ENCODE data around the gene MIGA1. TPM values are rescaled to one million over a fixed set of nuclear protein-coding genes. Genes with fewer than 3 reads are reported as not detected.
"Not testable (repeated sequence)": the region's sequence is repeated elsewhere in the genome, so short reads cannot be mapped to it uniquely, and the experiment has no call there.

Gene MIGA1, protein sequence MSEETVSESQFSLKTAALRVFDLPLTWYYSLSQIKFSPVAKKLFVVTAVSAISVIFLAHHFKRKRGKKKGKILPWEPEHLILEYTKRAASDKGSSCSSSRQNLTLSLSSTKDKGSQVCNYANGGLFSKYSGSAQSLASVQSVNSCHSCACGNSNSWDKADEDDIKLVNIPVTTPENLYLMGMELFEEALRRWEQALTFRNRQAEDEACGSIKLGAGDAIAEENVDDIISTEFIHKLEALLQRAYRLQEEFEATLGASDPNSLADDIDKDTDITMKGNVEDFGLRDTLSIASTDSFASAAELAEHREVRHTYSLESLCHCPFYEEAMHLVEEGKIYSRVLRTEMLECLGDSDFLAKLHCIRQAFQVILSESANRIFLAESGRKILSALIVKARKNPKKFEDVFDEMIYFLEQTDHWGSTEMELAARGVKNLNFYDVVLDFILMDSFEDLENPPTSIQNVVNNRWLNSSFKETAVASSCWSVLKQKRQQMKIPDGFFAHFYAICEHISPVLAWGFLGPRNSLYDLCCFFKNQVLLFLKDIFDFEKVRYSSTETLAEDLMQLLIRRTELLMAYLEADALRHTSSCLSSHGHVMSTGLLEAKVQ
- 1 to 10 TPM; 9.1 to 9.9 TPM for total RNA-seq

DNA sequence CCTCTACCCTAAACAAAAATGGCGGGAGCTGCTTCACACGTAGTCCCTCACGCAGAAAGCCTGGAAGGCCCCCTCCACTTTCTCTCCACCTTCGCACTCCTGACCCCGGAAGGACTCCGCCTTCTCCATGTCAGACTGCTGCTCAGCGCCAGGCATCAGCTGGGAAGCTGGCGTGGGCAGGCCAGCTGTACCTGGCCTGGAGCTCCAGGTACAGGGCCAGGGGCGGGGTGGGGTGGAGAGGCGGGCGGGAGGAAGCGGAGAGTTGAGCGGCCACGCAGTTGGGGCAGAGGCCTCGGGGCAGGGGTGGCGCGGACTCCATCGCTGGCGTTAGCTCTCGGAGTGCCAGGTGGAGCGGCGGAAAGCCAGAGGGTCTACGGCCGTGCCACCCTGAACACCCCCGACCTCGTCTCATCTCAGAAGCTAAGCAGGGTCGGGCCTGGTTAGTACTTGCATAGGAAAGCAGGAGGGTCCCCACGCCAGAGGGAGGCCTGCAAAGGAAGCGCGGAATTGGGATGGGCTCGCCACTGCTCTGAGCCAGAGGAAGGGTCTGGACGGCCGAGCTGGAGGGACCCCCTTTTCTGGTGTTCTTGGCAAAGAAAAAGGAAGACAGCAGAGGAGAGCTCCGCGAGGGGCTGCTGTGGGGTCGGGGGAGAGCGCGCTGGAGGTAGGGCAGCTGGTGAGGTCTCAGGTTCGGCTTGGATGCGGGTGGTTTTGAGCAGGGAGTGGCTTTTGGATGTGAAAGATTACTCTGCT is at the start of gene MIGA1:
MIGA1 (plus strand) TSS at position 121 of the 753 bp plus-strand sequence. CDS start 3,604 bp downstream, outside the sequence.
- Mint-ChIP-seq H3K27me3 (no peaks in the 10 kb centered on the region), H3K4me3 (peak within 1 kb of the TSS; percentile 87), H3K36me3 (peaks cover 10% of the 10 kb centered on the region), H3K4me1 (ENCODE audit: low read depth) (peaks cover 34% of the 10 kb centered on the region), H3K27ac (peak within 1 kb of the TSS; percentile 80), H3K9me3 (no peaks in the 10 kb centered on the region)
- ChIA-PET POLR2A (interaction anchor here (0.7 to 1.5 kb wide), 4 partner anchors 12 to 225 kb away, joined by 4 to 9 read pairs (median 6); partner anchors contain the start of genes DNAJB4 and ZZZ3), CTCF (interaction anchor here (1.3 kb wide), 1 partner anchor 21 kb away, joined by 3 read pairs; the partner anchor contains the start of gene USP33)
- intact Hi-C loops (cut with micrococcal nuclease) = loop anchor here (1.0 kb wide), 3 partner anchors 20 to 199 kb away; partner anchors contain the start of gene USP33
- DNase-seq = peak; percentile 90

GRCh38 chr1:77732090-77732489 is 47.4 kb upstream of the MIGA1 start:
- Mint-ChIP-seq H3K4me1 (ENCODE audit: low read depth) (no peaks in the 10 kb centered on the region), H3K9me3 (no peaks in the 10 kb centered on the region), H3K36me3 (peaks cover 14% of the 10 kb centered on the region), H3K27ac (no peak overlapping the region), H3K4me3 (no peak overlapping the region), H3K27me3 (no peaks in the 10 kb centered on the region)
- ChIA-PET POLR2A (interaction anchor here (0.6 kb wide), 1 partner anchor 14 kb away, joined by 3 read pairs; no protein-coding TSS in a partner anchor), CTCF (interaction anchor here (0.6 kb wide), 1 partner anchor 17 kb away, joined by 6 read pairs; no protein-coding TSS in a partner anchor)
- intact Hi-C loops (cut with micrococcal nuclease) = no loop called here
- DNase-seq = no peak

DNA sequence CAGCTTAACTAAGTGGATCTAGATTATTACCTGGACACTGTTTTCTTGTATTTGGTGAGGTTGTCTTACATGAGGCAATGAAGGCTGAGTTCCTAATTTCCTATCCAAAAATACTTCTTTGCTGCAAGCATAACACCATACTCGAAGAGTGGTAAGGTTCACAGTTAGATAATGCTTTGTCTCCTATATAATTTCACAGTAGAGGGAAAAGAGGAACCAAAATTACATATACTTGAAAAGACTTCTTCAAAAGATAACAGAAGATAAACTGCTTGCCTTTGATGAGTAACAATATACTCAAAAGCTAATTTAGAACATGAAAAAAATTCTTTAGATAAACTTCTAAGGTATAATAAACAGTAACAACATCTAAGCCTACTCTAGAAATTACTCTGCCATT is 40.2 kb upstream of the MIGA1 start:
- intact Hi-C loops (cut with micrococcal nuclease) = no loop called here
- peaks cover 11% of the 10 kb centered on the region for H3K36me3 Mint-ChIP-seq
- ChIA-PET POLR2A (no interaction called here), CTCF (no interaction called here)
- no peak overlapping the region for H3K4me3 Mint-ChIP-seq
- H3K27ac Mint-ChIP-seq = no peak overlapping the region
- no peaks in the 10 kb centered on the region for H3K27me3 Mint-ChIP-seq
- DNase-seq = no peak
- H3K9me3 Mint-ChIP-seq = no peaks in the 10 kb centered on the region
- H3K4me1 Mint-ChIP-seq (ENCODE audit: low read depth) = peaks cover 6% of the 10 kb centered on the region

- Mint-ChIP-seq H3K4me3 (no peak overlapping the region), H3K9me3 (no peaks in the 10 kb centered on the region), H3K27me3 (no peaks in the 10 kb centered on the region), H3K4me1 (ENCODE audit: low read depth) (peaks cover 21% of the 10 kb centered on the region), H3K27ac (no peak overlapping the region), H3K36me3 (peaks cover 7% of the 10 kb centered on the region)
- ChIA-PET CTCF (interaction anchor here (0.6 kb wide), 1 partner anchor 427 kb away, joined by 4 read pairs; no protein-coding TSS in a partner anchor), POLR2A (no interaction called here)
- no peak for DNase-seq
- intact Hi-C loops (cut with micrococcal nuclease) = no loop called here
Measured at GRCh38 chr1:77741316-77741715, 38.1 kb upstream of the MIGA1 start.

GRCh38 chr1:77742011-77742555 is 37.4 kb upstream of the MIGA1 start:
- ChIA-PET CTCF (no interaction called here), POLR2A (no interaction called here)
- no peaks in the 10 kb centered on the region for H3K9me3 Mint-ChIP-seq
- H3K27ac Mint-ChIP-seq = no peak overlapping the region
- intact Hi-C loops (cut with micrococcal nuclease) = no loop called here
- no peak for DNase-seq
- H3K4me1 Mint-ChIP-seq (ENCODE audit: low read depth) = peaks cover 21% of the 10 kb centered on the region
- peaks cover 7% of the 10 kb centered on the region for H3K36me3 Mint-ChIP-seq
- H3K4me3 Mint-ChIP-seq = no peak overlapping the region
- no peaks in the 10 kb centered on the region for H3K27me3 Mint-ChIP-seq

- H3K27ac Mint-ChIP-seq = no peak overlapping the region
- intact Hi-C loops (cut with micrococcal nuclease) = no loop called here
- no peaks in the 10 kb centered on the region for H3K27me3 Mint-ChIP-seq
- H3K4me1 Mint-ChIP-seq (ENCODE audit: low read depth) = peaks cover 40% of the 10 kb centered on the region
- no peak for DNase-seq
- POLR2A ChIA-PET = no interaction called here
- CTCF ChIA-PET = interaction anchor here (0.7 kb wide), 1 partner anchor 156 kb away, joined by 3 read pairs; no protein-coding TSS in a partner anchor
- no peak overlapping the region for H3K4me3 Mint-ChIP-seq
- peaks cover 2% of the 10 kb centered on the region for H3K36me3 Mint-ChIP-seq
- no peaks in the 10 kb centered on the region for H3K9me3 Mint-ChIP-seq
Measured at GRCh38 chr1:77744576-77744975, 34.9 kb upstream of the MIGA1 start.

- H3K9me3 Mint-ChIP-seq; H3K36me3 Mint-ChIP-seq; intact Hi-C loops (cut with micrococcal nuclease); H3K27ac Mint-ChIP-seq; POLR2A ChIA-PET; H3K27me3 Mint-ChIP-seq; H3K4me3 Mint-ChIP-seq; DNase-seq; CTCF ChIA-PET: not testable (repeated sequence)
- peaks cover 40% of the 10 kb centered on the region for H3K4me1 Mint-ChIP-seq (ENCODE audit: low read depth)
Measured at GRCh38 chr1:77749489-77749888, 30.0 kb upstream of the MIGA1 start.

DNA sequence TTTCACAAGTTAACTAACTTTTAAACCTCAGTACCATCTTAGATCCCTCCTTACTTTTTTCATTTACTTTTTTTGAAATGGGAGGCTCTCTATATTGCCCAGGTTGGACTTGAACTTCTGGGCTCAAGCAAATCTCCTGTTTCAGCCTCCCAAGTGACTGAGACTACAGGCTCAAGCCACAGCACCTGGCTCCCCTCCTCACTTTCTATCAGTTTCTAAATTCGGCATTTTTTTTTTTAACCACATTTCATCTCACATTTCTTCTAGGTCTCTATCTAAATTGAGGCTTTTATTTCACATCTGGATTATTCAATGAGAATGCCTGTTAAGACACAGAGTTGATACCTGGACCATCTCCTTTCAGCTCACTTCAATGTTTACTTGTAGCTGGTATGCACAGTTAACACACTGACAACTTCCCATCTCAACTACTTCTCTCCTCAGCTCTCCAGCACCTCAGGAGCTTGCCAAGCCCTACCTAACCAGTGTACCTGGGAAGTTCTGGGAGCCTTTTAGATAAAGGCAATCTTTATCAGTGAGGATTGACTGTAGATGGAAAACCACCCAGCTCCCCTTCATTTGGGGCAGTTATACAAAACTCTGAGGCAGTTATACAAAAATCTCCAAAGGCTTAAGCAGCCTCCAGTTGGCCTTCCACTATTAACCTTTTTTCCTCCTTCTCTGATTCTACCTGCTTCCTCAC is 23.2 kb upstream of the MIGA1 start:
- no peak overlapping the region for H3K27ac Mint-ChIP-seq
- CTCF ChIA-PET = no interaction called here
- peaks cover 6% of the 10 kb centered on the region for H3K36me3 Mint-ChIP-seq
- no peak for DNase-seq
- no peaks in the 10 kb centered on the region for H3K9me3 Mint-ChIP-seq
- no peaks in the 10 kb centered on the region for H3K27me3 Mint-ChIP-seq
- intact Hi-C loops (cut with micrococcal nuclease) = loop anchor here (5.0 to 10.0 kb wide), 2 partner anchors 541 to 866 kb away; partner anchors contain the start of genes IFI44L and PIGK
- H3K4me3 Mint-ChIP-seq = no peak overlapping the region
- peaks cover 46% of the 10 kb centered on the region for H3K4me1 Mint-ChIP-seq (ENCODE audit: low read depth)
- POLR2A ChIA-PET = interaction anchor here (0.6 to 2.2 kb wide), 2 partner anchors 49 to 73 kb away, joined by 3 to 8 read pairs; partner anchors contain the start of gene ZZZ3

GRCh38 chr1:77757066-77757584 is 22.3 kb upstream of the MIGA1 start:
- ChIA-PET POLR2A (interaction anchor here (1.3 to 2.2 kb wide), 2 partner anchors 74 to 248 kb away, joined by 3 to 8 read pairs; partner anchors contain the start of genes DNAJB4 and ZZZ3), CTCF (interaction anchor here (0.6 kb wide), 1 partner anchor 358 kb away, joined by 3 read pairs; no protein-coding TSS in a partner anchor)
- intact Hi-C loops (cut with micrococcal nuclease) = loop anchor here (5.0 to 10.0 kb wide), 2 partner anchors 542 to 865 kb away; partner anchors contain the start of genes IFI44L and PIGK
- DNase-seq = no peak
- Mint-ChIP-seq H3K36me3 (peaks cover 6% of the 10 kb centered on the region), H3K27me3 (no peaks in the 10 kb centered on the region), H3K4me1 (ENCODE audit: low read depth) (peaks cover 50% of the 10 kb centered on the region), H3K9me3 (no peaks in the 10 kb centered on the region), H3K4me3 (no peak overlapping the region), H3K27ac (no peak overlapping the region)

- ChIA-PET POLR2A (interaction anchor here (1.3 to 2.2 kb wide), 3 partner anchors 22 to 248 kb away, joined by 3 to 8 read pairs (median 4); partner anchors contain the start of genes DNAJB4, MIGA1 and ZZZ3), CTCF (no interaction called here)
- Mint-ChIP-seq H3K27me3 (no peaks in the 10 kb centered on the region), H3K4me3 (no peak overlapping the region), H3K9me3 (no peaks in the 10 kb centered on the region), H3K4me1 (ENCODE audit: low read depth) (peaks cover 50% of the 10 kb centered on the region), H3K27ac (no peak overlapping the region), H3K36me3 (peaks cover 6% of the 10 kb centered on the region)
- DNase-seq = no peak
- intact Hi-C loops (cut with micrococcal nuclease) = loop anchor here (5.0 to 10.0 kb wide), 2 partner anchors 543 to 865 kb away; partner anchors contain the start of genes IFI44L and PIGK
Measured at GRCh38 chr1:77757603-77758002, 21.8 kb upstream of the MIGA1 start.

Data from activated CD4-positive, alpha-beta memory T cell treated with anti-CD3 and anti-CD28 coated beads for 36 hours (primary cell).